ENCODE results near the gene HPRT1. TPM values are rescaled to one million over a fixed set of nuclear protein-coding genes. Genes with fewer than 3 reads are reported as not detected.

Gene HPRT1
- total RNA-seq, 4 donors from 2014 or later = 8.5 to 16.1 (median 11.9) TPM

- no peak for DNase-seq
- TF ChIP-seq CTCF (IDR thresholded peaks at IDR 0.05) = no peak
- TF ChIP-seq POLR2A (IDR thresholded peaks at IDR 0.05) = no peak
- Histone ChIP-seq H3K4me3 (no peak overlapping the region), H3K9me3 (no peaks in the 10 kb centered on the region), H3K27me3 (peaks cover 0 to 64% (median 27%) of the 10 kb centered on the region in 4 donors), H3K27ac (no peak overlapping the region), H3K36me3 (no peaks in the 10 kb centered on the region), H3K4me1 (peaks cover 0 to 18% (median 0%) of the 10 kb centered on the region in 3 donors)
- 50 to 60% methylated on average over 6 of the region's 6 CpGs for WGBS, 2 donors
- intact Hi-C loops (cut with DNase I) = no loop called here
These were observed 84.2 kb downstream of the HPRT1 start for GRCh38 chrX:134544135-134544512.

GRCh38 chrX:134544513-134545151, 84.7 kb downstream of the HPRT1 start:
- Histone ChIP-seq H3K9me3 (no peaks in the 10 kb centered on the region), H3K4me3 (peak overlapping the region in 1 of 4 donors; percentile 46), H3K4me1 (peaks cover 0 to 23% (median 0%) of the 10 kb centered on the region in 3 donors), H3K27ac (no peak overlapping the region), H3K36me3 (no peaks in the 10 kb centered on the region), H3K27me3 (peaks cover 0 to 69% (median 27%) of the 10 kb centered on the region in 4 donors)
- TF ChIP-seq CTCF (IDR thresholded peaks at IDR 0.05) (no peak), POLR2A (IDR thresholded peaks at IDR 0.05) (no peak)
- no peak for DNase-seq
- 19 to 60% methylated on average over 2 to 27 of the region's 52 CpGs for WGBS, 2 donors
- intact Hi-C loops (cut with DNase I) = no loop called here

- H3K27me3 ChIP-seq = peaks cover 0 to 77% (median 27%) of the 10 kb centered on the region in 4 donors
- no peak overlapping the region for H3K4me3 ChIP-seq
- TF ChIP-seq CTCF (IDR thresholded peaks at IDR 0.05) (no peak), POLR2A (IDR thresholded peaks at IDR 0.05) (no peak)
- DNase-seq = no peak
- no peak overlapping the region for H3K27ac ChIP-seq
- no peaks in the 10 kb centered on the region for H3K9me3 ChIP-seq
- 71% methylated on average over 8 of the region's 20 CpGs; no CpG with 5 or more reads in 1 of the 2 donors for WGBS, 2 donors
- H3K4me1 ChIP-seq = peaks cover 0 to 32% (median 0%) of the 10 kb centered on the region in 3 donors
- intact Hi-C loops (cut with DNase I) = no loop called here
- H3K36me3 ChIP-seq = no peaks in the 10 kb centered on the region
These were observed 85.5 kb downstream of the HPRT1 start for GRCh38 chrX:134545510-134545909.

- intact Hi-C loops (cut with DNase I) = no loop called here
- WGBS, 2 donors = 80 to 81% methylated on average over 1 to 22 of the region's 35 CpGs
- Histone ChIP-seq H3K4me1 (peaks cover 0 to 38% (median 5%) of the 10 kb centered on the region in 3 donors), H3K36me3 (no peaks in the 10 kb centered on the region), H3K9me3 (no peaks in the 10 kb centered on the region), H3K27ac (no peak overlapping the region), H3K4me3 (no peak overlapping the region), H3K27me3 (peaks cover 0 to 84% (median 28%) of the 10 kb centered on the region in 4 donors)
- no peak for TF ChIP-seq CTCF (IDR thresholded peaks at IDR 0.05)
- no peak for TF ChIP-seq POLR2A (IDR thresholded peaks at IDR 0.05)
- DNase-seq = no peak
These were observed 86.2 kb downstream of the HPRT1 start for GRCh38 chrX:134546187-134546586.

GRCh38 chrX:134547047-134547679, 87.2 kb downstream of the HPRT1 start:
- no peak for TF ChIP-seq POLR2A (IDR thresholded peaks at IDR 0.05)
- no peak for TF ChIP-seq CTCF (IDR thresholded peaks at IDR 0.05)
- WGBS, 2 donors = 60 to 63% methylated on average over 7 of the region's 7 CpGs
- intact Hi-C loops (cut with DNase I) = no loop called here
- Histone ChIP-seq H3K4me3 (no peak overlapping the region), H3K36me3 (no peaks in the 10 kb centered on the region), H3K27me3 (peaks cover 0 to 94% (median 30%) of the 10 kb centered on the region in 4 donors), H3K9me3 (no peaks in the 10 kb centered on the region), H3K27ac (no peak overlapping the region), H3K4me1 (peaks cover 0 to 43% (median 5%) of the 10 kb centered on the region in 3 donors)
- DNase-seq = no peak
